GM12872 (cell line): ENCODE measurements around the gene PRR20A.
"Not testable (repeated sequence)": the region's sequence is repeated elsewhere in the genome, so short reads cannot be mapped to it uniquely, and the experiment has no call there.

Source experiments
- TF ChIP-seq, protein P1 (sequence below): IDR thresholded peaks from 3 replicates; pipeline ENCODE4 v1.5.1; 2011; ENCODE audit warnings: low read depth, mild to moderate bottlenecking, low read length, moderate library complexity; ENCODE audit not compliant: insufficient read depth

The PRR20A gene

DNA sequence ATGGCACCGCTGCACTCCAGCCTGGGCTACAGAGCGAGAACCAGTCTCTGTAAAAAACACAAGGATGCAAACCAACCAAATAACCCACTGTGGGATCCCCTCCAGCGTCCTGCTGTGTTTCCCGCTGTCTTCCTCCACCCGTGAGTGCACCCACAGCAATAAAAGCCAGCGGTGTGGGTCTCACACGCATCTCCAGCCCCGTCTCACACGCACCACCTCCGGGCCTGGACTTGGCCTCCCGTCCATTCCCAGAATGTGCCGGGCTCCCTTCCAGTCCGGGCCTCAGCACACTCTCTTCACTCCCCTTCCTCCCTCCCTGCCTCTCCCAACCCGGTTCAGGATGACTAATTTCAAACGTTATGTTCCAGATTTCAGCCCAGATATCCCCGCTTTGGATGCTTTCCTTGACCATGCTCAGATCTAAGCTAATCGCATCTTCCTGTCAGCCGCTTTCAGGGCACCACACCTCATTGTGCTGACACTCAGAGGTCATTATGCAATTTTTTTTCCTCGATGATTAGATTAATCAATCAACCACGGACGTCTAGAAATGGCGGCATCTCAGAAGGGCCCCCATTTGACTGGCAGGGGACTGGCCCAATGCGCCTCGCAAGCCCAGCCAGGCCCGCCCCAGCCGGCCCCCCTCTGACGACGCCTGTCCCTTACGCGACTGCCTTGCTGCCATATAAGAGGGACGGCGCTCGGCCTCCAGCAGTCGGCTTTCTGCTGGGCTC, at the start of gene PRR20A:
PRR20A (plus strand) TSS at position 684 of the 734 bp plus-strand sequence. CDS start 387 bp downstream, outside the sequence.
- TF ChIP-seq, protein P1, sequence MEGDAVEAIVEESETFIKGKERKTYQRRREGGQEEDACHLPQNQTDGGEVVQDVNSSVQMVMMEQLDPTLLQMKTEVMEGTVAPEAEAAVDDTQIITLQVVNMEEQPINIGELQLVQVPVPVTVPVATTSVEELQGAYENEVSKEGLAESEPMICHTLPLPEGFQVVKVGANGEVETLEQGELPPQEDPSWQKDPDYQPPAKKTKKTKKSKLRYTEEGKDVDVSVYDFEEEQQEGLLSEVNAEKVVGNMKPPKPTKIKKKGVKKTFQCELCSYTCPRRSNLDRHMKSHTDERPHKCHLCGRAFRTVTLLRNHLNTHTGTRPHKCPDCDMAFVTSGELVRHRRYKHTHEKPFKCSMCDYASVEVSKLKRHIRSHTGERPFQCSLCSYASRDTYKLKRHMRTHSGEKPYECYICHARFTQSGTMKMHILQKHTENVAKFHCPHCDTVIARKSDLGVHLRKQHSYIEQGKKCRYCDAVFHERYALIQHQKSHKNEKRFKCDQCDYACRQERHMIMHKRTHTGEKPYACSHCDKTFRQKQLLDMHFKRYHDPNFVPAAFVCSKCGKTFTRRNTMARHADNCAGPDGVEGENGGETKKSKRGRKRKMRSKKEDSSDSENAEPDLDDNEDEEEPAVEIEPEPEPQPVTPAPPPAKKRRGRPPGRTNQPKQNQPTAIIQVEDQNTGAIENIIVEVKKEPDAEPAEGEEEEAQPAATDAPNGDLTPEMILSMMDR: not testable (repeated sequence)

DNA sequence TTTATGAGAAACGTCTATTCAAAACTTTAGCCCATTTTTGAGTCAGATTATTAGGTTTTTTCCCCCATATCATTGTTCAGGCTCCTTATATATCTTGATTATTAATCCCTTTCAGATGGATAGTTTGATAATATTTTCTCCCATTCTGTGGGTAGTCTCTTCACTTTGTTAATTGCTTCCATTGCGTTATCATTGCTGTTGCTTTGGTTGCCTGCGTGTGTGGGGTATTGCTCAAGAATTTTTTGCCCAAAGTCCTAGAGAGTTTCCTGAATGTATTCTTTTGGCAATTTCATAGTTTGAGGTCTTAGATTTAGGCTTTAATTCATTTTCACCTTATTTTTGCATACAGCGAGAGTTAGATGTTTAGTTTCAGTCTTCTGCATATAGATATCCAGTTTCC, 25.8 kb upstream of the PRR20A start:
- TF ChIP-seq, protein P1: no peak

DNA sequence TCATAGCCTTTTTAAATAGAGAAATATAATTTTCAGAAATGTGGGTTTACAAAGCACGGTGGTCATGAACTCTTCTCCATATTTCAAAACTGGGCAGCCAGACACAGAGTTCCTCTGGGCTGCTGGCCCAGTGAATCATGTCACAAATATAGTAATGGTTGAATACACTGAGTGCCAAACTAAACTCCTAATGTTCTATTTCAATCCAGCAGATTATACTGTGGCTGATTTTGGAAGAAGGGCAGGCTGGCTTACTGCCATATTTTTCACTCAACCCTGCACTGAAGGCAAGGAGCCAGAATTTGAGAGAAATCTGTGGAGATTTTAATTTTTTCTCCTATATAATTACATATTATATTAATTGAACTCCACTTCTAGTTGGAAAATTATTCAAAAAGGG, 17.0 kb upstream of the PRR20A start:
- TF ChIP-seq, protein P1: no peak

DNA sequence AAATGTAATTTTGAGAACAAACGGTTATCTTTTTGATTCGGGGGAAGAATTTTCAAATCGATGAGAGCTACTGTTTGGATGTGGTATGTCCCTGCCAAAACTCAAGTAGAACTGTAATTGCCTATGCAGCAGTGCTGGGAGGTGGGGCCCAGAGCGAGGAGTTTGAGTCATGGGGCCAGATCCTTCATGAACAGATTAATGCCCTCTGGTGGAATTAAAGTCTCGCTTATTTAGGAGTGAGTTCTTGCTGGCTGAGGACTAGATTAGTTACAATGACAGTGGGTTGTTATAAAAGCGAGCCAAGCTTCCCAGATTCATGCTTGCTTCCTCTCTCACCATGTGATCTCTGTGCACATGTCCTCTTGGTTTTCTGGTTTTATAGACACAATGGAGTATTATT, 11.8 kb upstream of the PRR20A start:
- TF ChIP-seq, protein P1: no peak

DNA sequence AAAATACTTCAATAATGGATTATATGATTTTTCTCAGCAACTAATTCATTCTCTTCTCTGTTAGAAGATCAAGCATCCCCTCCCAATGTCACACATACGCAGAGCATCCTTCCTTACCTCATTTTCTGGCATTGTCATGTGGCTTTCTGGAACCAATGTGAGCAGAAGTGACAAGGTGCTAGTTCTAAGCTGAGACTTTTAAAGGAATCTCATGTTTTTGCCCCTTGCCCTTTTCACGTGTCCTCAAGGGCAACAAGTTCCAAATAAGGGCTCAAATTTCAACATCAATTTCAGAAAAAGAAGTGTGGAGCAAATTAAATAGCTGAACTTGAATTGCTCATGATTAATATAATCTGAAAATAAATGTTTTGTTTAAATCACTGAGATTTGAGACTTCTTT, 4.6 kb upstream of the PRR20A start:
- TF ChIP-seq, protein P1: no peak

DNA sequence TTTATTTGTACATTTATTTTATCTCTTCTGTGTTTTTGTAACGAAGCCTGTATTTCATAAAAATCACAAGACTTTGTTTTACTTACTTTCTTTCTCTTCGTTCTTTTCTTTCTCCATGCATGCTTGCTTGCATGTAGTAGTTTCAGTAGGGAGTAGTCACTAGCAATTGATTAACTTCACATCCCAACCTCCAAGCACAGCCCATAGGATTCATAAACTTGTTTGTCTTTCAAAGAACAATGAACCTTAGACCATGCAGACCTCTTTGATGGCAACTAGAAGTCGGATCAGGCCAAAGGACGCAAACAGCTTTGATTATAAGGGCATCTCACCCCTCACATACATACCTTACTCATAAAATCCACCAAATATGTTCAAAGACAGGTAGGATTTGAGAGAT, 3.1 kb upstream of the PRR20A start:
- TF ChIP-seq, protein P1: no peak

DNA sequence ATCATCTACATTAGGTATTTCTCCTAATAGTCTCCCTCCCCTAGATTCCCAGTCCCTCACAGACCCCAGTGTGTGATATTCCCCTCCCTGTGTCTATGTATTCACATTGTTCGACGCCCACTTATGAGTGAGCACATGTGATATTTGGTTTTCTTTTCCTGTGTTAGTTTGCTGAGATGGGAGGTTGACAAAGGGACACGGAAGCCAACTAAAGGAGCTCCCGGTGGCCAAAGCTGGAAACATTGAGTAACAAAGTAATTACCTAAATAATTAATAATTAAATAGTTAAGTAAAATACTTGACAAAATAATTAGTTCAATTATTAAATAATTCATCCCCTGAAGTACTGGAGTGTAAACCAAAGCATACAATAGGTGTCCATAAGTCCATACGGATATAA, 1.7 kb upstream of the PRR20A start:
- TF ChIP-seq, protein P1: no peak
